Prostate gland (tissue), 2 donors: Measurements from ENCODE around the gene SMOC1. TPM values are rescaled to one million over a fixed set of nuclear protein-coding genes. Genes with fewer than 3 reads are reported as not detected.

ENCODE experiments used
- DNase-seq: peaks from one replicate; pipeline ENCODE4 v3.0.0-alpha.2; 2019; ENCODE audit warnings: low spot score
- H3K27ac ChIP-seq, 2 donors: fragments of 200-600 bp; sonication (generic); 2 replicates each; pipeline ENCODE4 v1.5.1; 2017 to 2019
- H3K27me3 ChIP-seq: fragments of 200-600 bp; sonication (generic); replicated peaks from 2 replicates; pipeline ENCODE4 v1.5.1; 2019; ENCODE audit not compliant: insufficient read depth
- H3K36me3 ChIP-seq, 2 donors: fragments of 200-600 bp; sonication (generic); 1 replicate in 1 of 2; 2 replicates in 1 of 2; pipeline versions ENCODE4 v1.5.1 to v1.8.1; 2017 to 2019
- H3K4me1 ChIP-seq: fragments of 200-600 bp; sonication (generic); replicated peaks from 2 replicates; pipeline ENCODE4 v1.5.1; 2019
- H3K4me3 ChIP-seq, 2 donors: fragments of 200-600 bp; sonication (generic); 2 replicates each; pipeline ENCODE4 v1.5.1; 2017 to 2019
- H3K9me3 ChIP-seq: fragments of 200-600 bp; sonication (generic); 2 replicates; pipeline ENCODE4 v1.5.1; 2017
- CTCF ChIP-seq, 4 experiments: fragments of 200-600 bp in 2 of 4; fragments of 450-650 bp in 2 of 4; sonication (generic) in 2 of 4; IDR thresholded peaks; 1 replicate in 3 of 4; 2 replicates in 1 of 4; pipeline ENCODE4 v1.5.1; 2016 to 2019; ENCODE audit warnings: antibody characterized with exemption in 4 of 4, mild to moderate bottlenecking in 2 of 4, moderate library complexity in 2 of 4
- POLR2A ChIP-seq: fragments of 450-650 bp; IDR thresholded peaks from one replicate; pipeline ENCODE4 v1.6.1; 2016; ENCODE audit warnings: antibody characterized with exemption, mild to moderate bottlenecking
- POLR2AphosphoS5 ChIP-seq: sonication (generic); formaldehyde crosslinking; IDR thresholded peaks from one replicate; pipeline ENCODE4 v1.6.1; 2017; ENCODE audit warnings: antibody characterized with exemption
- WGBS: methylation state at CpG from one replicate; pipeline ENCODE4 v1.1.5; 2018; 5-methylcytosine and 5-hydroxymethylcytosine counted together
- intact Hi-C: fragments of 100-400 bp; cut with DNase I; formaldehyde crosslinking; loops from one replicate; pipeline ENCODE4 v1.14.2; 2022
- total RNA-seq, 2 donors: library from RNA; depleted of rRNA; stranded (reverse); fragments of >200 nt; gene quantifications; one replicate each; pipeline ENCODE4 v1.1.0, GENCODE V29; 2016

The SMOC1 gene
- total RNA-seq, 2 donors from 2014 or later: 3.7 to 187 TPM

GRCh38 chr14:70043001-70043400 lies 163.8 kb downstream of the SMOC1 start:
- Histone ChIP-seq H3K4me1 (peaks cover 3% of the 10 kb centered on the region), H3K9me3 (no peaks in the 10 kb centered on the region), H3K36me3 (no peaks in the 10 kb centered on the region), H3K27me3 (no peaks in the 10 kb centered on the region), H3K4me3 (no peak overlapping the region), H3K27ac (no peak overlapping the region)
- WGBS: 86% methylated on average over 2 of the region's 2 CpGs
- intact Hi-C loops: no loop called here
- TF ChIP-seq POLR2A (no peak), POLR2AphosphoS5 (no peak), CTCF (IDR thresholded peaks at IDR 0.05) (no peak)
- DNase-seq: no peak

- intact Hi-C loops: no loop called here
- H3K27me3 ChIP-seq: no peaks in the 10 kb centered on the region
Observed at GRCh38 chr14:70045310-70045709, 166.1 kb downstream of the SMOC1 start.

GRCh38 chr14:70045844-70046535 lies 166.8 kb downstream of the SMOC1 start:
- H3K27me3 ChIP-seq: no peaks in the 10 kb centered on the region
- H3K36me3 ChIP-seq: no peaks in the 10 kb centered on the region
- peaks cover 3% of the 10 kb centered on the region for H3K4me1 ChIP-seq
- no peak for TF ChIP-seq POLR2A
- peak; percentile 15 to 74 (median 64) for TF ChIP-seq CTCF (IDR thresholded peaks at IDR 0.05)
- peak; percentile 32 for TF ChIP-seq POLR2AphosphoS5
- peak; percentile 65 for DNase-seq
- intact Hi-C loops: no loop called here
- H3K4me3 ChIP-seq: no peak overlapping the region
- 41% methylated on average over 22 of the region's 22 CpGs for WGBS
- H3K27ac ChIP-seq: no peak overlapping the region
- H3K9me3 ChIP-seq: no peaks in the 10 kb centered on the region

More at GRCh38 chr14:70045310-70045709, 166.1 kb downstream of the SMOC1 start:
- H3K27ac ChIP-seq: no peak overlapping the region
- H3K4me1 ChIP-seq: peaks cover 3% of the 10 kb centered on the region
- no peak for TF ChIP-seq POLR2A
- TF ChIP-seq CTCF (IDR thresholded peaks at IDR 0.05): no peak
- no peak for TF ChIP-seq POLR2AphosphoS5
- H3K9me3 ChIP-seq: no peaks in the 10 kb centered on the region
- no peak for DNase-seq
- 87% methylated on average over 4 of the region's 4 CpGs for WGBS
- no peaks in the 10 kb centered on the region for H3K36me3 ChIP-seq
- no peak overlapping the region for H3K4me3 ChIP-seq

GRCh38 chr14:70047598-70048312 lies 168.5 kb downstream of the SMOC1 start:
- Histone ChIP-seq H3K36me3 (no peaks in the 10 kb centered on the region), H3K9me3 (no peaks in the 10 kb centered on the region), H3K27me3 (no peaks in the 10 kb centered on the region), H3K4me1 (peaks cover 3% of the 10 kb centered on the region), H3K27ac (no peak overlapping the region), H3K4me3 (no peak overlapping the region)
- TF ChIP-seq POLR2A (no peak), POLR2AphosphoS5 (peak; percentile 66), CTCF (IDR thresholded peaks at IDR 0.05) (no peak)
- intact Hi-C loops: no loop called here
- DNase-seq: no peak
- WGBS: 54% methylated on average over 3 of the region's 3 CpGs

- H3K4me1 ChIP-seq: peaks cover 3% of the 10 kb centered on the region
- no peak overlapping the region for H3K4me3 ChIP-seq
- no peaks in the 10 kb centered on the region for H3K27me3 ChIP-seq
- intact Hi-C loops: no loop called here
- no peak for TF ChIP-seq POLR2AphosphoS5
- TF ChIP-seq POLR2A: no peak
- TF ChIP-seq CTCF (IDR thresholded peaks at IDR 0.05): no peak
- no peak overlapping the region for H3K27ac ChIP-seq
- 41% methylated on average over 1 of the region's 1 CpG for WGBS
- H3K9me3 ChIP-seq: no peaks in the 10 kb centered on the region
- no peak for DNase-seq
- no peaks in the 10 kb centered on the region for H3K36me3 ChIP-seq
Observed at GRCh38 chr14:70048313-70048654, 169.1 kb downstream of the SMOC1 start.
